ENCODE measurements around the gene PCDH1. TPM values are rescaled to one million over a fixed set of nuclear protein-coding genes. Genes with fewer than 3 reads are reported as not detected.

Gene PCDH1
- total RNA-seq, 2 donors from 2014 or later = 97.3 to 105 TPM

GRCh38 chr5:141867651-141868050 is 10.6 kb downstream of the PCDH1 start:
- Histone ChIP-seq H3K9me3 (no peaks in the 10 kb centered on the region), H3K27ac (peak overlapping the region; percentile 82), H3K36me3 (no peaks in the 10 kb centered on the region), H3K27me3 (no peaks in the 10 kb centered on the region), H3K4me1 (peaks cover 37% of the 10 kb centered on the region), H3K9ac (ENCODE audit: low read depth in 2 of 2, low read length in 2 of 2) (peak overlapping the region in 1 of 2 donors; percentile 88), H3K4me3 (no peak overlapping the region)
- intact Hi-C loops (cut with DNase I) = no loop called here
- peak; percentile 44 for DNase-seq
- TF ChIP-seq CTCF (IDR thresholded peaks at IDR 0.05) = no peak

DNA sequence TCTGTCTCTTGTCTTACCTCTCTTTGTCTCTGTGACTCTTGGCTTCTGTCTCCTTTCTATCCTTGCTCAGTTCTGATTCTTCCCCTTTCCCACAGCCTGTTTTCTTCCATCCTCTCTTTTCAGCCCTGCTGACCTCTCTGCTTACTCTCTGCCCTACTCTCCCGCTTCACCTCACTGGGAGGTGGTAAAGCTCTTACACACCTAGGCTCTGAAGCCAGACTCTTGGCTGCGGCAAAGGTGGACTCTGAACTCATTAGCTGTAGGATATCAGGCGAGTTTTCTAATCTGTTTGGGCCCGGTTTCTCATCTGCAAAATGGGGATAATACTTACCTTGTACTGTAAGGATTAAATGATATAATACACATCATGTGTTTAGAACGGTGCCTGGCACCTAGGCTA is 11.1 kb downstream of the PCDH1 start:
- intact Hi-C loops (cut with DNase I) = no loop called here
- Histone ChIP-seq H3K4me1 (peaks cover 34% of the 10 kb centered on the region), H3K27ac (peak overlapping the region; percentile 82), H3K36me3 (no peaks in the 10 kb centered on the region), H3K4me3 (no peak overlapping the region), H3K27me3 (no peaks in the 10 kb centered on the region), H3K9me3 (no peaks in the 10 kb centered on the region), H3K9ac (ENCODE audit: low read depth in 2 of 2, low read length in 2 of 2) (peak overlapping the region; percentile 26 to 88)
- TF ChIP-seq CTCF (IDR thresholded peaks at IDR 0.05) = no peak
- DNase-seq = peak; percentile 83

- DNase-seq = peak; percentile 95
- no peak for TF ChIP-seq CTCF (IDR thresholded peaks at IDR 0.05)
- intact Hi-C loops (cut with DNase I) = no loop called here
- Histone ChIP-seq H3K4me1 (peaks cover 27% of the 10 kb centered on the region), H3K27me3 (no peaks in the 10 kb centered on the region), H3K9ac (ENCODE audit: low read depth in 2 of 2, low read length in 2 of 2) (peak overlapping the region in 1 of 2 donors; percentile 88), H3K27ac (peak overlapping the region; percentile 82), H3K4me3 (no peak overlapping the region), H3K36me3 (no peaks in the 10 kb centered on the region), H3K9me3 (no peaks in the 10 kb centered on the region)
Observed at GRCh38 chr5:141866096-141866495, 12.1 kb downstream of the PCDH1 start.

GRCh38 chr5:141865406-141865805 is 12.8 kb downstream of the PCDH1 start:
- Histone ChIP-seq H3K9me3 (no peaks in the 10 kb centered on the region), H3K27ac (peak overlapping the region; percentile 82), H3K9ac (ENCODE audit: low read depth in 2 of 2, low read length in 2 of 2) (peak overlapping the region in 1 of 2 donors; percentile 88), H3K4me3 (no peak overlapping the region), H3K4me1 (peaks cover 25% of the 10 kb centered on the region), H3K27me3 (no peaks in the 10 kb centered on the region), H3K36me3 (no peaks in the 10 kb centered on the region)
- intact Hi-C loops (cut with DNase I) = no loop called here
- no peak for TF ChIP-seq CTCF (IDR thresholded peaks at IDR 0.05)
- no peak for DNase-seq

DNA sequence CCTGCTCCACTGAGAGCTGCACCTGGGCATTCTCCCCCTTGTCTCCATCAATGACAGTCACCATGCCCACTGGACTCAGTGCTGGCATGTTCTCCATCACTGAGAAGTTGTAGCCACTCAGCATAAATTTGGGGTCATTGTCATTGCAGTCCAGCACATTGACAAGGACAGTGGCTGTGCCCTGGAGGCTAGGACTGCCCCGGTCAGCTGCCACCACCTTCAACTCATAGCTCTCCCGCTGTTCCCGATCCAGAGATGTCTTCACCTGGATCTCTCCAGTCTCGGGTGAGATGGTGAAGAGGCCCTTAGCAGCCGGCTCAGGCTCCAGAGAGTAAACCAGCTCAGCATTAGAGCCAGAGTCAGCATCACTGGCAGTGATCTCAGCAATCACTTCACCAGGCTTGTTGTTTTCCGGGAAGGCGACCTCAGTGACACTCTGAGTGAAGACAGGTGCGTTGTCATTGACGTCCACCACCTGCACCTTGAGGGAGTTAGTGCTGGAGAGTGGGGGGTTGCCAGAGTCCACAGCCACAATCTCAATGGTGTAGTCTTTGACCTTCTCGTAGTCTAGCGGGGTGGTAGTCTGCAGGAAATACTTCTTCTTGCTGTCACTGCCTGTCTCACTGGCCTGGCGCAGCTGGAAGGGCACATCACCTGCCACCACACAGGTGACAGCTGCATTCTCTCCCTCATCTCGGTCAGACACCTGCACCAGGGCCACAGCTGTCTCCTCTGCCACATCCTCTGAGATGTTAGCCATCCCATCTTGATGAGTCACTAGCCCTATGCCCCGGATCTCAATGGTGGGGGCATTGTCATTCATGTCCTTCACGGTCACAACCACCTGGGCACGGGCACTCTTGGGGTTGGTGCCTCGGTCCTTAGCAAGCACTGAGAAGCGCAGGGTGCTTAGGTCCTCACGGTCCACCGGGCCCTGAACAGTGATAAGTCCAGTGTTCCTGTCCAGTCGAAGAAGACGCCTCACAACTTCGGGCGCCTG is 13.5 kb downstream of the PCDH1 start:
- Histone ChIP-seq H3K4me1 (peaks cover 18% of the 10 kb centered on the region), H3K4me3 (no peak overlapping the region), H3K9me3 (no peaks in the 10 kb centered on the region), H3K9ac (ENCODE audit: low read depth in 2 of 2, low read length in 2 of 2) (peak overlapping the region in 1 of 2 donors; percentile 88), H3K36me3 (no peaks in the 10 kb centered on the region), H3K27me3 (no peaks in the 10 kb centered on the region), H3K27ac (no peak overlapping the region)
- DNase-seq = no peak
- no peak for TF ChIP-seq CTCF (IDR thresholded peaks at IDR 0.05)
- intact Hi-C loops (cut with DNase I) = no loop called here
